Liver (tissue), 9 donors: ENCODE results near the gene MXD3. TPM values are rescaled to one million over a fixed set of nuclear protein-coding genes. Genes with fewer than 3 reads are reported as not detected.

Source experiments
- DNase-seq: peaks from one replicate; pipeline ENCODE4 v3.0.0-alpha.2; 2017; ENCODE audit warnings: low spot score
- H3K27ac ChIP-seq, 2 donors: one replicate each; pipeline ENCODE4 v1.7.0; 2013; ENCODE audit warnings: inconsistent platforms in 2 of 2, low read length in 2 of 2, control low read depth in 1 of 2, low read depth in 1 of 2, mild to moderate bottlenecking in 1 of 2
- H3K27me3 ChIP-seq, 4 donors: one replicate each; pipeline versions ENCODE4 v1.6.1 to v1.7.0; 2013; ENCODE audit warnings: low read length in 3 of 4, inconsistent platforms in 1 of 4, mild to moderate bottlenecking in 1 of 4, moderate library complexity in 1 of 4; ENCODE audit not compliant: control insufficient read depth in 4 of 4, insufficient read depth in 4 of 4
- H3K36me3 ChIP-seq, 4 donors: one replicate each; pipeline versions ENCODE4 v1.6.1 to v1.7.0; 2013; ENCODE audit warnings: low read length in 3 of 4, mild to moderate bottlenecking in 3 of 4, low read depth in 1 of 4, moderate library complexity in 1 of 4; ENCODE audit not compliant: control insufficient read depth in 4 of 4, insufficient read depth in 3 of 4
- H3K4me1 ChIP-seq, 4 donors: one replicate each; pipeline versions ENCODE4 v1.6.1 to v1.7.0; 2013; ENCODE audit warnings: low read length in 3 of 4, mild to moderate bottlenecking in 3 of 4, moderate library complexity in 1 of 4; ENCODE audit not compliant: control insufficient read depth in 4 of 4, insufficient read depth in 4 of 4
- H3K4me3 ChIP-seq, 3 donors: one replicate each; pipeline versions ENCODE4 v1.6.1 to v1.7.0; 2013; ENCODE audit warnings: low read length in 3 of 3, control low read depth in 1 of 3, low read depth in 1 of 3, mild to moderate bottlenecking in 1 of 3
- H3K9ac ChIP-seq, 2 donors: one replicate each; pipeline ENCODE4 v1.7.0; 2013; ENCODE audit warnings: low read length in 2 of 2, mild to moderate bottlenecking in 2 of 2, moderate library complexity in 2 of 2, control low read depth in 1 of 2, low read depth in 1 of 2
- H3K9me3 ChIP-seq, 4 donors: one replicate each; pipeline versions ENCODE4 v1.6.1 to v1.7.0; 2013; ENCODE audit warnings: low read length in 3 of 4; ENCODE audit not compliant: control insufficient read depth in 4 of 4
- EGR1 ChIP-seq, 2 donors: IDR thresholded peaks; 2 replicates each; pipeline ENCODE4 v1.6.1; 2016 to 2018; ENCODE audit warnings: antibody characterized with exemption in 2 of 2, low read depth in 2 of 2
- FOXA1 ChIP-seq: IDR thresholded peaks from 2 replicates; pipeline ENCODE4 v1.6.1; 2016; ENCODE audit warnings: antibody characterized with exemption
- GABPA ChIP-seq, 2 donors: IDR thresholded peaks in 1 of 2; conservative IDR thresholded peaks in 1 of 2; 2 replicates each; pipeline ENCODE4 v1.6.1; 2016; ENCODE audit warnings: antibody characterized with exemption in 2 of 2, mild to moderate bottlenecking in 1 of 2, moderate library complexity in 1 of 2
- JUND ChIP-seq, 2 donors: IDR thresholded peaks; 2 replicates each; pipeline ENCODE4 v1.6.1; 2016; ENCODE audit warnings: antibody characterized with exemption in 2 of 2
- SP1 ChIP-seq: IDR thresholded peaks from 2 replicates; pipeline ENCODE4 v1.6.1; 2018; ENCODE audit warnings: antibody characterized with exemption, mild to moderate bottlenecking
- YY1 ChIP-seq: IDR thresholded peaks from 2 replicates; pipeline ENCODE4 v1.6.1; 2016; ENCODE audit warnings: antibody characterized with exemption, mild to moderate bottlenecking
- WGBS: extraction: QIAGEN DNeasy Blood & Tissue Kit; methylation state at CpG from one replicate; pipeline ENCODE4 v1.1.7; 2013; 5-methylcytosine and 5-hydroxymethylcytosine counted together
- polyA plus RNA-seq, 2 donors: library from polyadenylated mRNA; stranded (reverse) in 1 of 2; unstranded in 1 of 2; fragments of 200-250 nt in 1 of 2; fragments of >200 nt in 1 of 2; fragmentation: Nextera tagmentation in 1 of 2; extraction: Ambion mirVana in 1 of 2; gene quantifications; one replicate each; pipeline versions ENCODE4 v1.2.1 to v1.2.3, GENCODE V29; 2013 to 2015
- total RNA-seq, 2 donors: library from RNA; depleted of rRNA; stranded (reverse); fragments of >200 nt; gene quantifications; one replicate each; pipeline ENCODE4 v1.2.3, GENCODE V29; 2014
- TF ChIP-seq, protein P1 (sequence below): fragments of 150-350 bp; IDR thresholded peaks from 2 replicates; pipeline ENCODE4 v1.5.1; 2017; ENCODE audit warnings: improper control_type of control experiment, low read depth, low read length; ENCODE audit not compliant: missing input control
- TF ChIP-seq, protein P2 (sequence below): IDR thresholded peaks from 2 replicates; pipeline ENCODE4 v1.6.1; 2016; ENCODE audit warnings: antibody characterized with exemption, mild to moderate bottlenecking
- TF ChIP-seq, protein P3 (sequence below): IDR thresholded peaks from 2 replicates; pipeline ENCODE4 v1.6.1; 2016; ENCODE audit warnings: antibody characterized with exemption
- TF ChIP-seq, protein P4 (sequence below): IDR thresholded peaks from 2 replicates; pipeline ENCODE4 v1.6.1; 2016; ENCODE audit warnings: antibody characterized with exemption
- donor health status: healthy.
- donor health status: healthy.
- donor health status: healthy.
- donor health status: healthy.
- donor health status: healthy.

The MXD3 gene
- total and polyA plus RNA-seq, 4 donors = 1.9 to 36.8 (median 7.0) TPM

DNA sequence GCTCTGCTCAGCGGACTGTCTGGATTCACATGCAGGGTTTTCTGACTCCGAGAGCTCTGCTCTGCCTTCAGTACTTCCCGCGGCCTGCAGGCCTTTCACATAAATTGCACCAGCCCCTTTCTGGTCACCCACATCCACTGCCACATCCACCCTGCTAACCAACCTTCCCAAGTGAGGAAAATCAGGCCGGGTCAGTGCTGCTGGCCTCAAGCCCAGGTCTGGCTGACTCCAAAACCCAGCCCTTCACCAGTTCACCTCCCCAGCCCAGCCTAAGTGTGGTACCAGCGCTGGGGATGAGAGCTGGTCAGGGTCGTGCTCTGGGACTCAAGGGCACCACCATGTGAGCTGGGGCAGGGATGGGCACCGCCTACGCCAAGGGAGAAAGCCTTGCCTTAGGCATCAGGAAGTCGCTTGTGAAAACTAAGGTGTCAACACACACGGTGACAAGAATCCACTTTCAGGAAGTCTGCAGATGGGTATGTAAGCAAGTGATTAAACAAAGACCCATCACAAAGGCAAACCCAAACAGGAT is 27.5 kb upstream of the MXD3 start:
- TF ChIP-seq SP1 (no peak), GABPA (IDR thresholded peaks at IDR 0.05 in 1 of 2, conservative IDR thresholded peaks at IDR 0.05 in 1 of 2) (no peak), EGR1 (IDR thresholded peaks at IDR 0.05; ENCODE audit: low read depth in 2 of 2) (no peak)
- TF ChIP-seq, protein P1, sequence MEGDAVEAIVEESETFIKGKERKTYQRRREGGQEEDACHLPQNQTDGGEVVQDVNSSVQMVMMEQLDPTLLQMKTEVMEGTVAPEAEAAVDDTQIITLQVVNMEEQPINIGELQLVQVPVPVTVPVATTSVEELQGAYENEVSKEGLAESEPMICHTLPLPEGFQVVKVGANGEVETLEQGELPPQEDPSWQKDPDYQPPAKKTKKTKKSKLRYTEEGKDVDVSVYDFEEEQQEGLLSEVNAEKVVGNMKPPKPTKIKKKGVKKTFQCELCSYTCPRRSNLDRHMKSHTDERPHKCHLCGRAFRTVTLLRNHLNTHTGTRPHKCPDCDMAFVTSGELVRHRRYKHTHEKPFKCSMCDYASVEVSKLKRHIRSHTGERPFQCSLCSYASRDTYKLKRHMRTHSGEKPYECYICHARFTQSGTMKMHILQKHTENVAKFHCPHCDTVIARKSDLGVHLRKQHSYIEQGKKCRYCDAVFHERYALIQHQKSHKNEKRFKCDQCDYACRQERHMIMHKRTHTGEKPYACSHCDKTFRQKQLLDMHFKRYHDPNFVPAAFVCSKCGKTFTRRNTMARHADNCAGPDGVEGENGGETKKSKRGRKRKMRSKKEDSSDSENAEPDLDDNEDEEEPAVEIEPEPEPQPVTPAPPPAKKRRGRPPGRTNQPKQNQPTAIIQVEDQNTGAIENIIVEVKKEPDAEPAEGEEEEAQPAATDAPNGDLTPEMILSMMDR = no peak
- TF ChIP-seq, protein P2, sequence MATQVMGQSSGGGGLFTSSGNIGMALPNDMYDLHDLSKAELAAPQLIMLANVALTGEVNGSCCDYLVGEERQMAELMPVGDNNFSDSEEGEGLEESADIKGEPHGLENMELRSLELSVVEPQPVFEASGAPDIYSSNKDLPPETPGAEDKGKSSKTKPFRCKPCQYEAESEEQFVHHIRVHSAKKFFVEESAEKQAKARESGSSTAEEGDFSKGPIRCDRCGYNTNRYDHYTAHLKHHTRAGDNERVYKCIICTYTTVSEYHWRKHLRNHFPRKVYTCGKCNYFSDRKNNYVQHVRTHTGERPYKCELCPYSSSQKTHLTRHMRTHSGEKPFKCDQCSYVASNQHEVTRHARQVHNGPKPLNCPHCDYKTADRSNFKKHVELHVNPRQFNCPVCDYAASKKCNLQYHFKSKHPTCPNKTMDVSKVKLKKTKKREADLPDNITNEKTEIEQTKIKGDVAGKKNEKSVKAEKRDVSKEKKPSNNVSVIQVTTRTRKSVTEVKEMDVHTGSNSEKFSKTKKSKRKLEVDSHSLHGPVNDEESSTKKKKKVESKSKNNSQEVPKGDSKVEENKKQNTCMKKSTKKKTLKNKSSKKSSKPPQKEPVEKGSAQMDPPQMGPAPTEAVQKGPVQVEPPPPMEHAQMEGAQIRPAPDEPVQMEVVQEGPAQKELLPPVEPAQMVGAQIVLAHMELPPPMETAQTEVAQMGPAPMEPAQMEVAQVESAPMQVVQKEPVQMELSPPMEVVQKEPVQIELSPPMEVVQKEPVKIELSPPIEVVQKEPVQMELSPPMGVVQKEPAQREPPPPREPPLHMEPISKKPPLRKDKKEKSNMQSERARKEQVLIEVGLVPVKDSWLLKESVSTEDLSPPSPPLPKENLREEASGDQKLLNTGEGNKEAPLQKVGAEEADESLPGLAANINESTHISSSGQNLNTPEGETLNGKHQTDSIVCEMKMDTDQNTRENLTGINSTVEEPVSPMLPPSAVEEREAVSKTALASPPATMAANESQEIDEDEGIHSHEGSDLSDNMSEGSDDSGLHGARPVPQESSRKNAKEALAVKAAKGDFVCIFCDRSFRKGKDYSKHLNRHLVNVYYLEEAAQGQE = no peak
- H3K9ac ChIP-seq = no peak overlapping the region
- WGBS = 78% methylated on average over 11 of the region's 11 CpGs
- H3K9me3 ChIP-seq = no peaks in the 10 kb centered on the region
- H3K4me1 ChIP-seq = peaks cover 0 to 8% (median 0%) of the 10 kb centered on the region in 4 donors
- no peak for DNase-seq
- peaks cover 24 to 49% (median 34%) of the 10 kb centered on the region in 4 donors for H3K36me3 ChIP-seq
- no peaks in the 10 kb centered on the region for H3K27me3 ChIP-seq
- no peak overlapping the region for H3K4me3 ChIP-seq
- H3K27ac ChIP-seq = no peak overlapping the region

DNA sequence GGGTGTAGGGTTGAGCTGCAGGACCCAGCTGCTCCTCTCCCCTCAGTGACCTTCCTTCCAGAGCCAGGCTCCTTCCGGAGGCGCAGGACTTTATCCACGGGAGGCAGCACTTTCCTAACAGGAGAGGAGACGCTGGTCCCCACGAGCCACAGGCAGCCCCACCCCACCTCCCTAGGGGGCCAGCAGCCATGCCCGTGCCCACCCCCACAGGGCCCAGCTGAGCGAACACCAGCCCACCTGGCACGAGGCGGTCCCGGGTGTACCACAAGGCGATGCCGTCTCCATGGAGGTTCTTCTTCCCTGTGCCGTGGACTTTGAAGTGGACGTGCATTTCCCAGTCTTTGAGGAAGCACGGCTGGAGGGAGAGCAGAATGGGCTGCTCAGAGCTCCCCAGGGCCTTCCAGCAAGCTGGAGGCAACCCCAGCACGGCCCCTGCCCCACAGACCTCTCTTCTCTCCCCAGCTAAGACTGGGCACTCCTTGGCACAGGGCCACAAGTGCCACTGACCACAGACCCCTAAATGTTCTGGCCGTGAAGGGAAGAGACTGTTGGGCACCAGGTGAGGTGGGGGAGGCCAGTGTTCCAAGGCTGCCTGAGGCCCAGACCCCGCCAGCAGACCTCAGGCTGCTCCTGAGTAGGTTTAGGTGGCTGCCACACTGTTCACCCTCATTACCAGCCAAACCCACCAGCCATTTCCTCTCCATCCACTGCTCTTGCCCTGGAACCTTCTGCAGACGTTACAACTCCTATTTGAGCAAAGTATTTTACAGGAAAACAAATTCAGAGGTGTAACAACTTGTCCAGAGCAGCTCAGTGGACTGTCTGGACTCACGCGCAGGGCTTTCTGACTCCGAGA is 26.8 kb upstream of the MXD3 start:
- WGBS = 92% methylated on average over 22 of the region's 22 CpGs
- Histone ChIP-seq H3K36me3 (peaks cover 29 to 56% (median 39%) of the 10 kb centered on the region in 4 donors), H3K27ac (no peak overlapping the region), H3K27me3 (no peaks in the 10 kb centered on the region), H3K4me1 (peaks cover 0 to 8% (median 0%) of the 10 kb centered on the region in 4 donors), H3K4me3 (no peak overlapping the region), H3K9me3 (no peaks in the 10 kb centered on the region), H3K9ac (no peak overlapping the region)
- no peak for TF ChIP-seq SP1
- TF ChIP-seq GABPA (IDR thresholded peaks at IDR 0.05 in 1 of 2, conservative IDR thresholded peaks at IDR 0.05 in 1 of 2) = no peak
- DNase-seq = no peak

DNA sequence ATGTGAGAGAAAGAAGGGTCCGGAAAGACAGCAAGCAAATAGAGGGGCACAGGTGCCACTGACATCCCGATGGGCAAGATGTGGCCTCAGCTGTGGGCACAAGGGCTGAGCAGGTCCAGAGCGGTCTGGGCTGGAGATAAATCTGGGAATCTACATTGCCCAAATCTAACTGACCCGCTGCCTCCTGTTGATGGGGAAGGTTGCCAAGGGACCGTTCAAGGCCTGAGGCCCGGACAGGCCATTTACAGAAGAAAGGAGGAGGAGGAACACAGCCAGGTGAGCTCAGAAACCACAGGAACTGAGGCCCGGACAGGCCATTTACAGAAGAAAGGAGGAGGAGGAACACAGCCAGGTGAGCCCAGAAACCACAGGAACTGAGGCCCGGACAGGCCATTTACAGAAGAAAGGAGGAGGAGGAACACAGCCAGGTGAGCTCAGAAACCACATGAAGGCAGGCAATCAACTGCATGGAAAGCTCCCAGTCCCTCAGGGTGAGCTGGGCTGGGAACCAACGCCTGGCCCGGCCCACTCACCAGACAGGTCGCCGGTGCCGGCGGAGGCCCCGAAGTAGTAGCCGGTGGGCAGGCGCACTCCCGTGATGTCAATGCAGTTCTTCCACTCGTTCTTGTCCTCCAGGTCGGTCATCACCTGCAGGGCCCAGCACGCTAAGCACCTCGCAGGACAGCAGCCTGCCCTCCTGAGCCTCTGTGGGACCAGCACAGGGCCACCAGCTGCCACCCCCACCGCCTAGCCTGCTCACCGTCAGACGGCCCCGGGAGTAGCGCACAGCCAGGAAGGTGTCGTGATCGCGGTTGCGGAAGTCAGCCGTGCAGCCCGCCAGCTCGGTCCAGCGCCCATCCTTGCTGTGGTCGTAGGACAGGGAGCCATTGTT is 25.2 kb upstream of the MXD3 start:
- peaks cover 0 to 8% (median 0%) of the 10 kb centered on the region in 4 donors for H3K4me1 ChIP-seq
- no peak overlapping the region for H3K4me3 ChIP-seq
- H3K9me3 ChIP-seq = no peaks in the 10 kb centered on the region
- 94% methylated on average over 36 of the region's 36 CpGs for WGBS
- peaks cover 30 to 71% (median 43%) of the 10 kb centered on the region in 4 donors for H3K36me3 ChIP-seq
- no peak overlapping the region for H3K27ac ChIP-seq
- DNase-seq = no peak
- no peak overlapping the region for H3K9ac ChIP-seq
- H3K27me3 ChIP-seq = no peaks in the 10 kb centered on the region
- no peak for TF ChIP-seq EGR1 (IDR thresholded peaks at IDR 0.05; ENCODE audit: low read depth in 2 of 2)
- TF ChIP-seq YY1 = no peak
- no peak for TF ChIP-seq SP1
- TF ChIP-seq, protein P2 = no peak
- TF ChIP-seq GABPA (IDR thresholded peaks at IDR 0.05 in 1 of 2, conservative IDR thresholded peaks at IDR 0.05 in 1 of 2) = no peak
- no peak for TF ChIP-seq FOXA1
- no peak for TF ChIP-seq JUND (IDR thresholded peaks at IDR 0.05)
- TF ChIP-seq, protein P3, sequence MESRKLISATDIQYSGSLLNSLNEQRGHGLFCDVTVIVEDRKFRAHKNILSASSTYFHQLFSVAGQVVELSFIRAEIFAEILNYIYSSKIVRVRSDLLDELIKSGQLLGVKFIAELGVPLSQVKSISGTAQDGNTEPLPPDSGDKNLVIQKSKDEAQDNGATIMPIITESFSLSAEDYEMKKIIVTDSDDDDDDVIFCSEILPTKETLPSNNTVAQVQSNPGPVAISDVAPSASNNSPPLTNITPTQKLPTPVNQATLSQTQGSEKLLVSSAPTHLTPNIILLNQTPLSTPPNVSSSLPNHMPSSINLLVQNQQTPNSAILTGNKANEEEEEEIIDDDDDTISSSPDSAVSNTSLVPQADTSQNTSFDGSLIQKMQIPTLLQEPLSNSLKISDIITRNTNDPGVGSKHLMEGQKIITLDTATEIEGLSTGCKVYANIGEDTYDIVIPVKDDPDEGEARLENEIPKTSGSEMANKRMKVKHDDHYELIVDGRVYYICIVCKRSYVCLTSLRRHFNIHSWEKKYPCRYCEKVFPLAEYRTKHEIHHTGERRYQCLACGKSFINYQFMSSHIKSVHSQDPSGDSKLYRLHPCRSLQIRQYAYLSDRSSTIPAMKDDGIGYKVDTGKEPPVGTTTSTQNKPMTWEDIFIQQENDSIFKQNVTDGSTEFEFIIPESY = no peak
- TF ChIP-seq, protein P4, sequence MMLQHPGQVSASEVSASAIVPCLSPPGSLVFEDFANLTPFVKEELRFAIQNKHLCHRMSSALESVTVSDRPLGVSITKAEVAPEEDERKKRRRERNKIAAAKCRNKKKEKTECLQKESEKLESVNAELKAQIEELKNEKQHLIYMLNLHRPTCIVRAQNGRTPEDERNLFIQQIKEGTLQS = no peak
